Muscle of arm (tissue), 14 donors: ENCODE data around the gene SFR1. TPM values are rescaled to one million over a fixed set of nuclear protein-coding genes. Genes with fewer than 3 reads are reported as not detected.

Experiments used
- DNase-seq: peaks from one replicate; pipeline ENCODE4 v3.0.0-alpha.2; 2013
- long read RNA-seq, 11 donors: transcript quantifications; one replicate each; lab custom pipeline, GENCODE V29; 2026
- polyA plus RNA-seq, 12 donors: library from polyadenylated mRNA; unstranded; fragments of 120-200 nt; gene quantifications; one replicate each; pipeline ENCODE4 v1.2.1, GENCODE V29; 2013; ENCODE audit not compliant: insufficient read length in 12 of 12

Gene SFR1
- 1 to 10 TPM in 11 of 12 donors, not detected in 1; 5.4 to 8.1 (median 7.0) TPM for polyA plus RNA-seq
- long read RNA-seq, donor 1, partial matches to known transcripts, result 9 of 12 reads
- long read RNA-seq, donor 1, other reads (novel, unspliced or antisense), result 0 of 12 reads
- long read RNA-seq, donor 2, transcript SFR1-201 (4 exons, 1,438 nt), result major isoform, 5 of 7 reads
- long read RNA-seq, donor 2, partial matches to known transcripts, result 0 of 7 reads
- long read RNA-seq, donor 2, other reads (novel, unspliced or antisense), result 0 of 7 reads
- long read RNA-seq, donor 3, partial matches to known transcripts, result 0 of 1 reads
- long read RNA-seq, donor 3, other reads (novel, unspliced or antisense), result 0 of 1 reads
- long read RNA-seq, donor 4, result 0 reads
- long read RNA-seq, donor 5, result 0 reads
- long read RNA-seq, donor 6, partial matches to known transcripts, result 0 of 1 reads
- long read RNA-seq, donor 6, other reads (novel, unspliced or antisense), result 0 of 1 reads
- long read RNA-seq, donor 7, partial matches to known transcripts, result 6 of 7 reads
- long read RNA-seq, donor 7, other reads (novel, unspliced or antisense), result 0 of 7 reads
- long read RNA-seq, donor 8, partial matches to known transcripts, result 0 of 3 reads
- long read RNA-seq, donor 8, other reads (novel, unspliced or antisense), result 0 of 3 reads
- long read RNA-seq, donor 9, partial matches to known transcripts, result 0 of 3 reads
- long read RNA-seq, donor 9, other reads (novel, unspliced or antisense), result 0 of 3 reads
- long read RNA-seq, donor 10, partial matches to known transcripts, result 0 of 3 reads
- long read RNA-seq, donor 10, other reads (novel, unspliced or antisense), result 0 of 3 reads
- long read RNA-seq, donor 11, partial matches to known transcripts, result 0 of 5 reads
- long read RNA-seq, donor 11, other reads (novel, unspliced or antisense), result 0 of 5 reads

DNA sequence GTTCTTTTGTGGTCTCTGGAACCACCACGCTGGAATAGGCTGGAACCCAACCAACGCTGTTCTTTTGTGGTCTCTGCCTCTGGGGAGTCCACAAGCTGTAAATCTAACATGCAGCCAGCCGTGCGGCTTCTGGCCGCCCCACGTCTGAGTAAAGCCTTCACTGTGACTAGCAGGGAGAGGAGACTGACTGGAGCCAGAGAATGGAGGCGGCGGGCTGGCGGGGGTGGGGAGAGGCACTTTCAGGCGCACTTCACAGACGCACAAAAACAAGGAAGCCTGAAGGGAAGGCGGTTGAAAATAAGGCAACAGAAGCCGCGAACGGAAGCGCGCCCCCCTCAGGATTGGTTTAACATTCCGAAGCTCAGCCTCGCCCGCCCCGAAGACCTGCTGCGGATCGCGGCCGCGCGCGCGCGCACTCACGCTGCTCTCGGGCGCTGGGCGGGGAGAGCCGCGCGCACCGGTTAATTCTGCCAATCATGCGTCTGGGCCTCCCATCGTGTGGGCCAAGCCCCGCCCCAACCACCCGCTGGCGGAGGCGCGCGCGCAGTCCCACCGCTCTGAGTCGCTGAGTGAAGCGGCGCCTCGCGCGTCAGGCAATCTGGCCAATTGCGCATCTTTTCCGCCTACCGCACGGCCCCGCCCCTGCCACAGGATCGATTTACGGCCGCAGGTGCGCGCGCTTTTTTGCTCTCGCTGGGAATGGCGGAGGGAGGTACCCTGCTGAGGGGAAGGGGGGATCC, at the start of gene SFR1:
Gene SFR1, plus strand, starts transcription at position 687 of the 740 bp plus-strand sequence. Its CDS starts 13 bp downstream, at position 700.
- DNase-seq, result peak; percentile 99

DNA sequence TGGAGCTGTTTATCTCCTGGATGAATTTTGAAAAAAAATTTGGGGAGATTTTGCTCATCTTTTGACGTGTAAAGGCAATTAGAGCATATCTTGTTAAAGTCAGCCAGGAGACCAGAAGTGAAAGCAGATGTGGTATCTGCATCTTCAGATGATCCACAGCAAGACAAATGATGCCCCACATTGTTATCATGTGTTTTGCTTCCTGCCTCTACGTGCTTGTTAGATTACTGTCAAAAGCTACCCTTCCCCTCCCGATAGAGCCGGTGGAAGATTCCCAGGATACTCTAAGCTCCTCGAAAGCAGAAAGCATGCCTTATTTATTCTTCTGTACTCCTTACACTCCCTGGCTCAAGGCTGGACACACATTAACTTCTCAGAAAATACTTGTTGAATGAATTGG, 49.2 kb upstream of the SFR1 start:
- DNase-seq, result no peak

DNA sequence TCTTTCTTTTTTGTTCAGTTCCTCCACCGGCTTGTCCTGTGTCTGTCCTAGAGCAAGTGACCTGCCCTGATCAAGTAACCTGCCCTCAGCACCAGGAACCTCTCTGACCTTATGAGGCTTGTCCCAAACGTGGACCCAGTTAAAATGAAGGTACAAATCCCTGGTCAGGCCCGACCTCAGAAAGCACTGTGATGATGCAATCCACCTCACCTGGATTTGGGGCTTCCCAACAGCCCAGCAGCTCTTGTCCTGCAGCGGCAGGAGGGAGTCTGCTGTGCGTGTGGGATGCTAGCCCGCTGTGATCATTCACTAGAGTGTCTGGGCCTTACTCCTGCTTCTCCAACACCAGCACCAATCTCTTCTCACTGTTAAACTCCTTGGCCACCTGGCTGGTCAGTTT, 47.5 kb upstream of the SFR1 start:
- no peak for DNase-seq

- DNase-seq, result peak; percentile 33
These were observed 45.2 kb upstream of the SFR1 start for GRCh38 chr10:104076743-104077160.

DNA sequence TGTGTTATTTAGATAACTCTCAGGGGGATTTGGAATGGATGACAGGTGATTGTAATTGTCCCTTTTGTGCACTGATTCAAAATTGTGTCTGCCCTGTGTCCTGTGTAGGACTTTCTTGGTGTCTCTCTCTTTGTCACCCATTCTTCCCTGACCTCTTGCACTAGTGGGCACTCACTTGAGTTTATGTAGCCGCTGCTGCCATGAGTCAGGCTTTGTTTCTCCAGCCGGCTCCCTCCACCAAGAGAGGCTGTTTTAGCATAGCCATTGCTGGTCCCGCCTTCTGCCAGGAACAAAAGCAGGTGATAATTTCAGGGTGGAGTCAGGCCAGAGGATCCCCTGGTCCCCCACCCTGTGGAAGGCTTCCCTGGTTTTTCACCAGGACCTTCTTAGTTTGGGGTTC, 44.7 kb upstream of the SFR1 start:
- no peak for DNase-seq

DNA sequence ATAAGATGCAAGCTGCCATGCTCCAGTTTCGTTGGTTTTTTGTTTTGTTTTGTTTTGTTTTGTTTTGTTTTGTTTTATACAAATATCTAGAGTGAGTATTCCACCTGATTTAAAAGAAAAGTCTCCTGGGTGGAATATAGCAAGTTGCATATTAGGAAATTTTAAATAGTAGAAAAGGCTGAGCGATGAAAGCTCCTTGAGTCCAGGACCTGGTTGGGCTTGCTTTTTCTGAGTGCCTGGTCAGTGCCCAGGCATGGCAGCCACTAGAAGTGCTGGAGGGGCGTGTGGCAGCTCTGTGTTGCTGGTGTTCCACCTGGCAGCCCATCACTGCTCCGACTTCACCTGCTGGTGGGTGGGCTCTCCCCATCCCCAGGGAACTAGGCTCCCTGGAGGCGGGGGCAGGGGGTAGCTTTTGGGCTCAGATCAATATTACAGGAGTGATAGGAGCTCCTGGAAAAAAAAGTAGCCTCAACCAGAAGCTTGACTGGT, 44.3 kb upstream of the SFR1 start:
- no peak for DNase-seq

DNA sequence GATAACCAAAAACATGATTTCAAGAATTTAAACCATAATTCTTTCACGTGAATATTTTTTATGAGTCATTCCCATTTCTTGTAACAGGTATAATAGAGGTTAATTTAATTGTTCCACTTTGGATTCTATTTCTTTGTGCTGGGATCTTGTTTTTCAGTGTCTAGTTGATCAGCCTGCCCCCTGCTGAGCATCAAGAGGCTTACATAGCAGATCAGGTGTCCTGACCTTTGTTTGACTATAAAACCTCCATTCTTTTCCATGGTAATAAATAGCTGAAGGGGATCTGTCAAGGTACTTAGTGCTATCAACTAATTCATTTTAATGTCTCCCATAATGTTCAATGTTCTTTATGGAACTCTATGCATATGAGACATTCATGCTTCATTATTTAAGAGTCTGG, 41.2 kb upstream of the SFR1 start:
- DNase-seq, result no peak

GRCh38 chr10:104081998-104082397, 40.0 kb upstream of the SFR1 start:
- no peak for DNase-seq

DNA sequence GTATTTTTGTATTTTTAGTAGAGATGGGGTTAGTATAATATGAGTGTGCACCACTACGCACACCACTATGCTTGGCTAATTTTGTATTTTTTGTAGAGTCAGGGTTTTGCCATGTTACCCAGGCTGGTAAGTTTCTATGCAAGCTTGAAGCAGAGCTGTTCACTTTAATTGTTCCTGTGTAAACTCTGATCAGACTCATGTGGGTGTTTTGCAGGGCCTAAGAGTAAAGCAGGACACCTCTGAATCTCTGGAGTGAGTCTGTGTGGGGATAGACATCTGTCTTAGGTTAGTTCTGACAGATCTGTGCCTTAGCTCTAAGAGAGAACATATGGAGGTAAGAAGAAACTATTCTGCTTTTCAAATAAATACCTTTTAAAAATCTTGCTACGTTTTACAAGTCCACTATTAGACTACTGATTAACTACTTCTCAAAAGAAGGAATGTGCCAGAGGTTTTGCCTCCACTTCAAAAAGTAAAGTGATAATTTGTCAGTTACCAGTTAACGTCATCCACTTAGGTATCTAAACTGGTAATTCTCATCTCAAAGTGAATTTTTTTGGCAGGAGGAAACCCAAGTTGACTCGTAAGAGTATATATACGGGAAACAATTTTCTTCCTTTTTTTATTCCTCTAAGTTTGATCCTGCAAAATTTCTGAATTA, 37.4 kb upstream of the SFR1 start:
- DNase-seq, result no peak

- DNase-seq, result no peak
These were observed 36.1 kb upstream of the SFR1 start, which contains the start of gene COL17A1 for GRCh38 chr10:104085801-104086400. Gene COL17A1 (minus strand): TSS chr10:104085880. CDS start chr10:104080673, 5,207 bp downstream.

DNA sequence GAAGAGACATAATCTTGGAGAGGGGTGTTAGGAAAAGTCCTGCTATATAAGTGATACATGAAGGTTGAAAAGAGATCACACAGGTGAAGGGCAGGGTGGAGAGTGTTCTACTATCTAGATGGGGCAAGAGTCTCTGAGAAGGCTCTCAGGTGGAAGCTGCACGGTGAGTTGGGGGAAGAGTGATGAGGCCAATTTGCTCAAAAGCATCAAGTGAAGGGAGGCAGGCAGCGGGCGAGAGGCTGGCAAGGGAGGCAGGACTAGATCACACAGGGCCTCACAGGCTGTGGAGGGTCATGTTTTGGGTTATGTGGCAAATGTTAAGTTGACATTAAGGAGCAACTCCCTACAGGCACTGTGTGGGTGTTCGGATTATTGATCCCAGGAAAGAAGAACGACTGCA, 33.7 kb upstream of the SFR1 start:
- DNase-seq, result no peak

DNA sequence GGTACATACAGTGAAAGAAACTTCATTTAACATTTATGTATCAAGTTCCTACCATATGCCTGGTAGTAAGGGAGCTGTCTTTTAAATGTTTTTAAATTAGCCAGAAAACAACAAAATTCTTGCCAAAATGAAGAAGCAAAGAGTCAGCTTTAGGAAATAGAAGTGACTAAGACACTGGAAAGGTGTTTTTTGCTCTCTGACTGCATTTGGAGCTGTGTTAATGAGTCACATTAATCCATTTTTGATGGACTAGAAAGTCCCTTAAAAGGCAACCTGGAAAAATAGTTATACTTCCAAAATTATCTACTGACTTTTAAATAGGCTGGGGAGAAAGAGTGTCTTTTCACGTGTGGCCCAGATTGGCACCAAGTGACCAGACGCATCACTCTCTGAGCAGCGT, 32.4 kb upstream of the SFR1 start:
- DNase-seq, result no peak

DNA sequence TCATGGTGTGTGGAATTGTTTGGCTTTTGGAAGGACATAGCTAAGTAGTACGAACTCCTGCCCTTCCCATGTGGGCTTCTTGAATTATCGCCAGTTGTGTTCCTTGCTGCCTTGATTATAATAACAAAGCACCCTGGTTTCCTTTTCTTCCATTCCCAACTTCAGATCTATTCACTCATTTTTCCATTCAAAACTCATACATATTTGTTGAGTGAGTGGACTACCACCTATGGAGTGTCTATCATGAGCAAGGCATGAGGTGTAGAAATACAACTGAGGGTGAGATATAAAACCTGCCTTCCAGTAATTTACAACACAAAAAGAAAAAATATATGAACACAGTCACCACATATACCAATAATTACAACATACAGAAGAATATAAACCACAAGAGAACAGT, 31.4 kb upstream of the SFR1 start:
- no peak for DNase-seq

- DNase-seq, result no peak
These were observed 29.2 kb upstream of the SFR1 start for GRCh38 chr10:104092749-104093148.

DNA sequence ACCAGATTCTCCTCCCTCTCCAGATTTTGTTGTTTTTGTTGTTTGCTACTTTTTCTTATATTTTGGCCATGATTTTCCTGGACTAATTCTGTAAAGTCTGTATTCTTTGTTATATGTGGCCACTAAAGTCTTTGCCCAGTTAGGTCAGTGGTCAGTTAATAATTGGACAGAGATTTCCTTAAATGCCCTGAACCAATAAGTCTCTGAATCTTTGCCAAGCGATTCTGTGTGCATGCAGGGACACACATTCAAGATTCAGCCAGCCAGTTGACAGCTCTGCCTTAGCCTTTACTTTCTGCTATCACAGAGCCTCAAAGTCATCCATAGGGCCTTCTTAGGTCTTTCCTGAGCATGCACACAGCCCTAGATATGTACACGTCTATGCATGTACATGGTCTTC, 25.3 kb upstream of the SFR1 start:
- DNase-seq, result no peak

DNA sequence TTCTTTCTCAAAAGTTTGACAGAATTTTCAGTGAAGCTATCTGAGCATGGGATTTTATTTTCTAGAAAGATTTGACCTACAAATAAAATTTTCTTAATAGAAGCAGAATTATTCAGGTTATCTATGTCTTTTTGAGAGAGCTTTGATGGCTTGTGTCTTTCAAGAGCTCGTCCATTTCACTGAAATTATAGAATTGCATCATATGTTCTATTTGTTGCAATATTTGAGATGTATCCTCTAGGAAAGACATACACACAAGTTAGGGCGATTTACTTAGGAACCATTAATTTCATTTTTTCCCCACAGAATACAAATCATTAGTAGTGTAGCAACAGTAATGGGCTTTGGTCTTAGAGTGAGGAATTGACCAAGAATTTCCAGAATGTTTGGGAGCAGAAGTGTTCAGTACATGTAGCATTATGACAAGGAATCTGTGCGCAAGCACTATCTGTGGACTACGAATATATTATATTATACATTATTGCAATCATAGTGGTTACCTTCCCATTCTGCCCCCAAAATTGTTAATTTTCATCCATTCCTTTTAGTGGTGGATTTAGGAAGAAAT, 23.5 kb upstream of the SFR1 start:
- DNase-seq, result no peak

DNA sequence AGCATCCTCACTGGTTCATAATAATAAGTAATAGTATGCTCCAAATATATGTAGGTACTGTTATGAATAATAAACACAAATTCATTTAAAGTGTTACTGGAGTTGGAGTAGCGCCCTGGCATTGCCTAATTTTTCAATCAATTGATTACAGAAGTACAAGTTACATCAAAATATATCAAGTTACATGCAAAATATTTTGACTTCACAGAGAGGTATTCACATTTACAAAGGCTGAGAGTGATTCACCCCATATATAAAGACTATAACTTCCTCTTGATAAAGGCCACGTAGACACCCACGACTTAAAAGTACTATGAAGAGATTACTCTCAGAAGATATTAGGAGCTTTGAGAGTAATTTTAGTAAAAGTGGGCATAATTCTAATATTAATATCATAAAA, 22.7 kb upstream of the SFR1 start:
- no peak for DNase-seq

DNA sequence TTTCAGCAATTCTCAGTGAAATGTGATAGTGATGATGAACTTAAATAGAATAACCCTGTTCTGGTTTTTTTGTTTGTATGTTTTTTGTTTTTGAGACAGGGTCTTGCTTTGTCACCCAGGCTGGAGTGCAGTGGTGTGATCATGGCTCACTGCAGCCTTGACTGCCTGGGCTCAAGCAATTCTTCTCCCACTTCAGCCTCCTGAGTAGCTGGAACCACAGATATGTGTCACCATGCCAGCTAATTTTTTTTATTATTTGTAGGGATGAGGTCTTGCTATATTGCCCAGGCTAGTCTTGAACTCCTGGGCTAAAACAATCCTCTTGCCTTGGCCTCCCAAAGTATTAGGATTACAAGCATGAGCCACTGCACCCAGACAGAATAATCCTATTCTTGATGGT, 22.0 kb upstream of the SFR1 start:
- DNase-seq, result no peak

GRCh38 chr10:104100795-104101194, 21.2 kb upstream of the SFR1 start:
- DNase-seq, result no peak

- no peak for DNase-seq
These were observed 20.1 kb upstream of the SFR1 start for GRCh38 chr10:104101902-104102301.

- DNase-seq, result no peak
These were observed 18.0 kb upstream of the SFR1 start for GRCh38 chr10:104103956-104104355.
